ENCODE data around the gene TMEM175. TPM values are rescaled to one million over a fixed set of nuclear protein-coding genes. Genes with fewer than 3 reads are reported as not detected.

TMEM175 gene
- total and polyA plus RNA-seq, 2 of the 13 experiments (the other 11 are each of a cell fraction or from before 2014, with no cell fraction given), result 5.1 to 9.9 TPM

- TF ChIP-seq, protein P1, sequence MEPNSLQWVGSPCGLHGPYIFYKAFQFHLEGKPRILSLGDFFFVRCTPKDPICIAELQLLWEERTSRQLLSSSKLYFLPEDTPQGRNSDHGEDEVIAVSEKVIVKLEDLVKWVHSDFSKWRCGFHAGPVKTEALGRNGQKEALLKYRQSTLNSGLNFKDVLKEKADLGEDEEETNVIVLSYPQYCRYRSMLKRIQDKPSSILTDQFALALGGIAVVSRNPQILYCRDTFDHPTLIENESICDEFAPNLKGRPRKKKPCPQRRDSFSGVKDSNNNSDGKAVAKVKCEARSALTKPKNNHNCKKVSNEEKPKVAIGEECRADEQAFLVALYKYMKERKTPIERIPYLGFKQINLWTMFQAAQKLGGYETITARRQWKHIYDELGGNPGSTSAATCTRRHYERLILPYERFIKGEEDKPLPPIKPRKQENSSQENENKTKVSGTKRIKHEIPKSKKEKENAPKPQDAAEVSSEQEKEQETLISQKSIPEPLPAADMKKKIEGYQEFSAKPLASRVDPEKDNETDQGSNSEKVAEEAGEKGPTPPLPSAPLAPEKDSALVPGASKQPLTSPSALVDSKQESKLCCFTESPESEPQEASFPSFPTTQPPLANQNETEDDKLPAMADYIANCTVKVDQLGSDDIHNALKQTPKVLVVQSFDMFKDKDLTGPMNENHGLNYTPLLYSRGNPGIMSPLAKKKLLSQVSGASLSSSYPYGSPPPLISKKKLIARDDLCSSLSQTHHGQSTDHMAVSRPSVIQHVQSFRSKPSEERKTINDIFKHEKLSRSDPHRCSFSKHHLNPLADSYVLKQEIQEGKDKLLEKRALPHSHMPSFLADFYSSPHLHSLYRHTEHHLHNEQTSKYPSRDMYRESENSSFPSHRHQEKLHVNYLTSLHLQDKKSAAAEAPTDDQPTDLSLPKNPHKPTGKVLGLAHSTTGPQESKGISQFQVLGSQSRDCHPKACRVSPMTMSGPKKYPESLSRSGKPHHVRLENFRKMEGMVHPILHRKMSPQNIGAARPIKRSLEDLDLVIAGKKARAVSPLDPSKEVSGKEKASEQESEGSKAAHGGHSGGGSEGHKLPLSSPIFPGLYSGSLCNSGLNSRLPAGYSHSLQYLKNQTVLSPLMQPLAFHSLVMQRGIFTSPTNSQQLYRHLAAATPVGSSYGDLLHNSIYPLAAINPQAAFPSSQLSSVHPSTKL (CRISPR knock-in tag; IDR thresholded peaks at IDR 0.05), result peak; percentile 10; the same call in 1 of the 2 replicates
- TF ChIP-seq RAD21 (CRISPR knock-in tag; IDR thresholded peaks at IDR 0.05), result peak; percentile 42
- peak; percentile 79; the same call in 1 of the 2 replicates for TF ChIP-seq ZNF44 (CRISPR knock-in tag; IDR thresholded peaks at IDR 0.05)
- peak; percentile 36; the same call in 1 of the 2 replicates for TF ChIP-seq ZNF333 (CRISPR knock-in tag; IDR thresholded peaks at IDR 0.05; ENCODE audit: borderline replicate concordance)
- TF ChIP-seq PHF21A (CRISPR knock-in tag; IDR thresholded peaks at IDR 0.05), result peak; percentile 58; the same call in 1 of the 2 replicates
- no peak for TF ChIP-seq ZNF646 (CRISPR knock-in tag; IDR thresholded peaks at IDR 0.05)
- no peak for TF ChIP-seq ZFP90 (CRISPR knock-in tag; IDR thresholded peaks at IDR 0.05; ENCODE audit: borderline replicate concordance)
- TF ChIP-seq NKX3-1 (CRISPR knock-in tag; IDR thresholded peaks at IDR 0.05), result peak; percentile 83
- TF ChIP-seq FOXK1 (CRISPR knock-in tag; IDR thresholded peaks at IDR 0.05; ENCODE audit: borderline replicate concordance, low read depth), result peak; percentile 29
- TF ChIP-seq, protein P2, sequence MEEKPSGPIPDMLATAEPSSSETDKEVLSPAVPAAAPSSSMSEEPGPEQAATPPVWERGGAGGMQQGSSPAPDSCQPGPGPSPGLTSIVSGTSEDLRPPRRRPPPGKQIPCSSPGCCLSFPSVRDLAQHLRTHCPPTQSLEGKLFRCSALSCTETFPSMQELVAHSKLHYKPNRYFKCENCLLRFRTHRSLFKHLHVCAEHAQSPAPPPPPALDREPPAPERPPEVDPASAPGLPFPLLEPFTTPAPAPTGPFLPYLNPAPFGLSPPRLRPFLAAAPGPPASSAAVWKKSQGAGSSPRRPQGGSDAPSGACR (CRISPR knock-in tag; IDR thresholded peaks at IDR 0.05), result peak; percentile 86
- TF ChIP-seq SIN3A (IDR thresholded peaks at IDR 0.05; ENCODE audit: borderline replicate concordance, low read depth, low read length), result peak; percentile 87; the same call in 1 of the 2 replicates
- TF ChIP-seq MXD1 (CRISPR knock-in tag; IDR thresholded peaks at IDR 0.05), result peak; percentile 64
- TF ChIP-seq, protein P3, sequence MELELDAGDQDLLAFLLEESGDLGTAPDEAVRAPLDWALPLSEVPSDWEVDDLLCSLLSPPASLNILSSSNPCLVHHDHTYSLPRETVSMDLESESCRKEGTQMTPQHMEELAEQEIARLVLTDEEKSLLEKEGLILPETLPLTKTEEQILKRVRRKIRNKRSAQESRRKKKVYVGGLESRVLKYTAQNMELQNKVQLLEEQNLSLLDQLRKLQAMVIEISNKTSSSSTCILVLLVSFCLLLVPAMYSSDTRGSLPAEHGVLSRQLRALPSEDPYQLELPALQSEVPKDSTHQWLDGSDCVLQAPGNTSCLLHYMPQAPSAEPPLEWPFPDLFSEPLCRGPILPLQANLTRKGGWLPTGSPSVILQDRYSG (CRISPR knock-in tag; IDR thresholded peaks at IDR 0.05), result 0 out of 2 replicates have a peak, but pooled peaks have one; percentile 21
- no peak for TF ChIP-seq CBX2 (IDR thresholded peaks at IDR 0.05; ENCODE audit: low read depth, low read length)
- TF ChIP-seq CBX2 (CRISPR knock-in tag; IDR thresholded peaks at IDR 0.05; ENCODE audit: low read depth), result no peak
These were observed 61.1 kb downstream of the TMEM175 start, which contains the start of gene SLC26A1 (continued) for GRCh38 chr4:993111-994029.

All from HepG2 (cell line).